Loucy (cell line): Measurements from ENCODE around the gene GGACT.

ENCODE experiments used
- H2AFZ ChIP-seq: fragments of 200-600 bp; sonication (generic); 2 replicates; pipeline ENCODE4 v1.6.0; 2016; ENCODE audit warnings: antibody characterized with exemption, mild to moderate bottlenecking, low read length, moderate library complexity
- H3F3A ChIP-seq: fragments of 200-600 bp; 2 replicates; pipeline ENCODE4 v1.6.0; 2016; ENCODE audit warnings: antibody characterized with exemption, low read depth, mild to moderate bottlenecking
- H3K27me3 ChIP-seq: fragments of 200-600 bp; sonication (generic); 2 replicates; pipeline ENCODE4 v1.6.1; 2014; ENCODE audit warnings: low read length, mild to moderate bottlenecking; ENCODE audit not compliant: insufficient read depth, poor library complexity, severe bottlenecking
- H3K36me3 ChIP-seq: fragments of 200-600 bp; sonication (generic); 2 replicates; pipeline ENCODE4 v1.6.1; 2016; ENCODE audit warnings: low read length; ENCODE audit not compliant: insufficient read depth
- H3K4me1 ChIP-seq: fragments of 200-600 bp; sonication (generic); 2 replicates; pipeline ENCODE4 v1.5.1; 2014; ENCODE audit warnings: low read length, mild to moderate bottlenecking; ENCODE audit not compliant: insufficient read depth, poor library complexity, severe bottlenecking
- H3K4me2 ChIP-seq: fragments of 200-600 bp; sonication (generic); 2 replicates; pipeline ENCODE4 v1.6.0; 2014; ENCODE audit warnings: antibody characterized with exemption, low read length, low read depth, mild to moderate bottlenecking; ENCODE audit not compliant: poor library complexity, severe bottlenecking
- H3K4me3 ChIP-seq: fragments of 200-600 bp; sonication (generic); 2 replicates; pipeline ENCODE4 v1.5.1; 2014; ENCODE audit warnings: low read length, mild to moderate bottlenecking, mixed read lengths; ENCODE audit not compliant: poor library complexity, severe bottlenecking
- H3K79me2 ChIP-seq: fragments of 200-600 bp; sonication (generic); 2 replicates; pipeline ENCODE4 v1.6.1; 2014; ENCODE audit warnings: low read length; ENCODE audit not compliant: insufficient read depth
- H3K9ac ChIP-seq: fragments of 200-600 bp; sonication (generic); 2 replicates; pipeline ENCODE4 v1.6.0; 2014; ENCODE audit warnings: mild to moderate bottlenecking, low read depth, low read length, moderate library complexity; ENCODE audit not compliant: poor library complexity, severe bottlenecking
- H3K9me2 ChIP-seq: fragments of 200-600 bp; sonication (generic); replicated peaks from 2 replicates; pipeline ENCODE4 v1.6.1; 2016; ENCODE audit warnings: low read depth, low read length, mixed read lengths
- H3K9me3 ChIP-seq: fragments of 200-600 bp; sonication (generic); 2 replicates; pipeline ENCODE4 v1.6.1; 2014; ENCODE audit warnings: mild to moderate bottlenecking, antibody characterized with exemption, low read length, low read depth; ENCODE audit not compliant: insufficient read depth
- H4K20me1 ChIP-seq: fragments of 200-600 bp; sonication (generic); 2 replicates; pipeline ENCODE4 v1.6.0; 2014; ENCODE audit warnings: antibody characterized with exemption, low read length, mild to moderate bottlenecking; ENCODE audit not compliant: insufficient read depth, poor library complexity, severe bottlenecking
- CTCF ChIP-seq: fragments of 200-600 bp; sonication (generic); conservative IDR thresholded peaks from 2 replicates; pipeline ENCODE4 v1.5.1; 2014; ENCODE audit warnings: mild to moderate bottlenecking, antibody characterized with exemption, low read length
- EZH2phosphoT487 ChIP-seq: fragments of 200-600 bp; IDR thresholded peaks from 2 replicates; pipeline ENCODE4 v1.6.1; 2018; ENCODE audit warnings: antibody characterized with exemption, mild to moderate bottlenecking, moderate library complexity, borderline replicate concordance

The GGACT gene

GRCh38 chr13:100502446-100502845, 86.1 kb downstream of the GGACT start:
- no peaks in the 10 kb centered on the region for H4K20me1 ChIP-seq

DNA sequence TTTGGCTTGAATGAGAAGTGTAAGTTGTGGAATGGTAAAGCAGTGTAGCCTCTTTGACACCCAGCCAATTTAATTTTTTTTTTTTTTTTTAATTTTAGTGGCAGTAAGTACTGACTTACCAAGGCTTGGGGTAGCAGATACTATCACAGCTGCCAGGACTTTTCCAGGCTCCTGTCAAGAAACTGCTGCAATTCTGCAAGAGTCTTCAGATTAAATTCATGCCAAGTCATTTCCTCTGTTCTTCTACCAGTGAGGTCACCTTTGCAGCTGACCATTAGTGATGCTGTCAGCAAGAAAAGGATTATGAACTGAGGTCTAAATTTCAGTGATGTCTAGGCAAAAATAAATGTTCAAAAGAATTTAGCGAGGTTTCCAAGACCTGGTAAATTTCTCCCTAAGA, 91.2 kb downstream of the GGACT start:
- Histone ChIP-seq H3K4me3 (no peak overlapping the region), H4K20me1 (no peaks in the 10 kb centered on the region), H3K79me2 (no peaks in the 10 kb centered on the region), H3K36me3 (no peaks in the 10 kb centered on the region), H2AFZ (no peak overlapping the region), H3F3A (no peaks in the 10 kb centered on the region), H3K9ac (no peak overlapping the region), H3K9me3 (no peaks in the 10 kb centered on the region), H3K4me1 (peaks cover 13% of the 10 kb centered on the region), H3K9me2 (no peaks in the 10 kb centered on the region), H3K27me3 (no peaks in the 10 kb centered on the region), H3K4me2 (no peak overlapping the region)
- TF ChIP-seq CTCF (no peak), EZH2phosphoT487 (no peak)

More at GRCh38 chr13:100502446-100502845, 86.1 kb downstream of the GGACT start:
- peaks cover 14% of the 10 kb centered on the region for H3K4me1 ChIP-seq
- TF ChIP-seq EZH2phosphoT487 = no peak
- TF ChIP-seq CTCF = no peak
- H3K4me3 ChIP-seq = no peak overlapping the region
- H3K79me2 ChIP-seq = no peaks in the 10 kb centered on the region
- no peaks in the 10 kb centered on the region for H3F3A ChIP-seq
- H3K9ac ChIP-seq = no peak overlapping the region
- no peaks in the 10 kb centered on the region for H3K36me3 ChIP-seq
- no peaks in the 10 kb centered on the region for H3K9me2 ChIP-seq
- H2AFZ ChIP-seq = no peak overlapping the region
- no peak overlapping the region for H3K4me2 ChIP-seq
- no peaks in the 10 kb centered on the region for H3K9me3 ChIP-seq
- H3K27me3 ChIP-seq = no peaks in the 10 kb centered on the region

DNA sequence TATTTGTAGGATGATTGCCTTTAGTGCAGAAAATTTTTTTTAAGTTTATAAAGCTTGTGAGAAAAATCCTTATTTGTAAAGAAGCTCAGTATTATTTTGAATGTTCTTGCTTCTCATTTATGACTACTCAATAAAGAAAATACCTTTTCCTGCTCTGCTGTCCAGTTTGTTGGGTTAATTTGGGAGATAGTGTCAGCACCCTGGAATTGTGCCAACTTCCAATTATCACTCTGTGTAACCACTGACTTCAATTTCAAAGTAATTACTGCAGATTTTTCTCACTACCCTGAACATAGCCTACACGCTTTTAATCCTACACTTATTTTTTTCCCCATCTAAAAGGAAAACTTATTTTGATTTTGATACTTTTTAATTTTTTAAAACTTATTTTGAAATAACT, 93.1 kb downstream of the GGACT start:
- no peak for TF ChIP-seq CTCF
- no peak for TF ChIP-seq EZH2phosphoT487
- Histone ChIP-seq H3K9ac (no peak overlapping the region), H4K20me1 (no peaks in the 10 kb centered on the region), H3F3A (no peaks in the 10 kb centered on the region), H3K4me3 (no peak overlapping the region), H2AFZ (no peak overlapping the region), H3K4me2 (no peak overlapping the region), H3K9me3 (no peaks in the 10 kb centered on the region), H3K4me1 (peaks cover 19% of the 10 kb centered on the region), H3K27me3 (no peaks in the 10 kb centered on the region), H3K79me2 (no peaks in the 10 kb centered on the region), H3K36me3 (no peaks in the 10 kb centered on the region), H3K9me2 (no peaks in the 10 kb centered on the region)
